Endothelial cell of umbilical vein (primary cell): ENCODE measurements around the gene TFF2. TPM values are rescaled to one million over a fixed set of nuclear protein-coding genes. Genes with fewer than 3 reads are reported as not detected.

Source experiments
- BruUV-seq: library from RNA; stranded (reverse); fragments of 400-500 nt; replicated peaks from 2 replicates; lab custom pipeline; 2021; lab: Mats Ljungman, UMichigan
- CTCF ChIA-PET: fragments of 300-600, 350-600 bp; sonication (Branson Sonifier 250); formaldehyde crosslinking; loops from one replicate; lab custom pipeline; 2021; ENCODE audit warnings: antibody characterized with exemption, inconsistent platforms; lab: Charles Lee
- POLR2A ChIA-PET: fragments of 300-600, 350-600 bp; sonication (Branson Sonifier 250); formaldehyde crosslinking; loops from one replicate; lab custom pipeline; 2021; ENCODE audit warnings: antibody characterized with exemption, inconsistent platforms; lab: Charles Lee
- DNase-seq: peaks from one replicate; pipeline ENCODE4 v3.0.0-alpha.2; 2011; ENCODE audit warnings: low read depth, low spot score
- FAIRE-seq: peaks from 2 replicates; lab custom pipeline; 2011; peaks lifted over from hg19 to GRCh38; lab: Jason Lieb, UNC
- H2AFZ ChIP-seq: 2 replicates; pipeline ENCODE4 v1.6.0; 2012; ENCODE audit warnings: low read depth, low read length, control low read depth, inconsistent platforms
- H3K27ac ChIP-seq: 2 replicates; pipeline ENCODE4 v1.5.1; 2011; ENCODE audit warnings: low read depth, mild to moderate bottlenecking, control low read depth, low read length, moderate library complexity; ENCODE audit not compliant: insufficient read depth
- H3K27me3 ChIP-seq, 2 experiments: 2 replicates each; pipeline versions ENCODE4 v1.6.0 to v1.6.1; 2011; ENCODE audit warnings: low read length in 2 of 2, mixed read lengths in 1 of 2; ENCODE audit not compliant: control insufficient read depth in 2 of 2, insufficient read depth in 2 of 2
- H3K36me3 ChIP-seq, 2 experiments: 2 replicates in 1 of 2; 3 replicates in 1 of 2; pipeline ENCODE4 v1.5.1; 2011; ENCODE audit warnings: low read length in 2 of 2, mild to moderate bottlenecking in 1 of 2, moderate library complexity in 1 of 2; ENCODE audit not compliant: control insufficient read depth in 2 of 2, insufficient read depth in 2 of 2; ENCODE audit errors: extremely low read depth in 1 of 2
- H3K4me1 ChIP-seq: 3 replicates; pipeline ENCODE4 v1.5.1; 2011; ENCODE audit warnings: mild to moderate bottlenecking, low read length; ENCODE audit not compliant: control insufficient read depth, insufficient read depth; ENCODE audit errors: extremely low read depth
- H3K4me2 ChIP-seq: 2 replicates; pipeline ENCODE4 v1.6.1; 2011; ENCODE audit warnings: low read length, control low read depth, mixed read lengths; ENCODE audit not compliant: insufficient read depth
- H3K4me3 ChIP-seq, 3 experiments: fragments of 200-600 bp in 1 of 3; sonication (generic), shearing (Covaris generic) in 1 of 3; replicated peaks in 1 of 3; 2 replicates each; pipeline ENCODE4 v1.5.1; 2011 to 2016; ENCODE audit warnings: control low read depth in 3 of 3, low read length in 3 of 3, mild to moderate bottlenecking in 2 of 3, inconsistent platforms in 1 of 3, low read depth in 1 of 3, moderate library complexity in 1 of 3; ENCODE audit not compliant: insufficient read depth in 1 of 3
- H3K79me2 ChIP-seq: 2 replicates; pipeline ENCODE4 v1.6.0; 2012; ENCODE audit warnings: low read length, inconsistent platforms; ENCODE audit not compliant: control insufficient read depth, insufficient read depth
- H3K9ac ChIP-seq: replicated peaks from 2 replicates; pipeline ENCODE3; 2011; ENCODE audit warnings: low read length, control low read depth; ENCODE audit not compliant: insufficient read depth; ENCODE audit errors: extremely low read depth
- H3K9me1 ChIP-seq: replicated peaks from 3 replicates; pipeline ENCODE4 v1.6.0; 2011; ENCODE audit warnings: mild to moderate bottlenecking, low read length; ENCODE audit not compliant: control insufficient read depth, insufficient read depth; ENCODE audit errors: extremely low read depth
- H3K9me3 ChIP-seq: replicated peaks from 2 replicates; pipeline ENCODE4 v1.5.1; 2012; ENCODE audit warnings: low read length, inconsistent platforms; ENCODE audit not compliant: control insufficient read depth, insufficient read depth
- H4K20me1 ChIP-seq: replicated peaks from 2 replicates; pipeline ENCODE3; 2011; ENCODE audit warnings: mild to moderate bottlenecking, low read length; ENCODE audit not compliant: control insufficient read depth, insufficient read depth; ENCODE audit errors: extremely low read depth
- EZH2 ChIP-seq: IDR thresholded peaks from 2 replicates; pipeline ENCODE4 v1.6.1; 2012; ENCODE audit warnings: borderline replicate concordance, low read depth, mild to moderate bottlenecking, moderate library complexity, low read length, inconsistent platforms; ENCODE audit not compliant: severe bottlenecking
- FOS ChIP-seq: IDR thresholded peaks from 2 replicates; pipeline ENCODE4 v1.6.1; 2011; ENCODE audit warnings: mild to moderate bottlenecking, low read length, moderate library complexity, borderline replicate concordance; ENCODE audit not compliant: insufficient read depth
- GATA2 ChIP-seq: IDR thresholded peaks from 2 replicates; pipeline ENCODE4 v1.7.0; 2011; ENCODE audit warnings: low read depth, mild to moderate bottlenecking, moderate library complexity, mixed read lengths, low read length; ENCODE audit not compliant: insufficient read length, insufficient read depth
- JUN ChIP-seq: IDR thresholded peaks from 2 replicates; pipeline ENCODE4 v1.6.1; 2011; ENCODE audit warnings: borderline replicate concordance, low read depth; ENCODE audit not compliant: insufficient read length, insufficient read depth
- MAX ChIP-seq: IDR thresholded peaks from 2 replicates; pipeline ENCODE4 v1.6.1; 2011; ENCODE audit not compliant: insufficient read depth, insufficient read length
- MYC ChIP-seq: IDR thresholded peaks from one replicate; pipeline ENCODE4 v1.6.1; 2011; ENCODE audit warnings: mild to moderate bottlenecking, low read depth, low read length
- POLR2A ChIP-seq: IDR thresholded peaks from 2 replicates; pipeline ENCODE4 v1.6.1; 2012; ENCODE audit warnings: low read depth, mild to moderate bottlenecking, control low read depth, low read length
- POLR2AphosphoS5 ChIP-seq: IDR thresholded peaks from 2 replicates; pipeline ENCODE4 v1.6.1; 2012; ENCODE audit warnings: low read depth, mild to moderate bottlenecking, control low read depth, low read length, moderate library complexity; ENCODE audit not compliant: insufficient read depth
- dilution Hi-C: fragments of 300-500 bp; cut with MboI; formaldehyde crosslinking; loops from one replicate; pipeline ENCODE4 v1.15.0; 2019; ENCODE audit warnings: low sequenced_read_pairs; ENCODE audit not compliant: extremely low pct_ligation_motif_present
- intact Hi-C: fragments of 100-400 bp; cut with micrococcal nuclease; formaldehyde crosslinking; loops from one replicate; pipeline ENCODE4 v1.10.0; 2022
- polyA plus RNA-seq, 4 experiments: library from polyadenylated mRNA; depleted of rRNA in 3 of 4; stranded (reverse) in 3 of 4; unstranded in 1 of 4; fragments of >200 nt; gene quantifications; 2 replicates each; pipeline versions ENCODE4 v1.2.1 to v1.2.3, GENCODE V29; 2011 to 2012; ENCODE audit warnings: missing spikeins in 1 of 4
- total RNA-seq: library from RNA; stranded (reverse); gene quantifications from 2 replicates; pipeline ENCODE4 v1.2.3, GENCODE V29; 2021
- TF ChIP-seq, protein P1 (sequence below), 2 donors: IDR thresholded peaks; 1 replicate in 1 of 2; 2 replicates in 1 of 2; pipeline ENCODE4 v1.5.1; 2011; ENCODE audit warnings: low read length in 2 of 2, mild to moderate bottlenecking in 2 of 2, moderate library complexity in 2 of 2, control low read depth in 1 of 2, inconsistent platforms in 1 of 2, low read depth in 1 of 2; ENCODE audit not compliant: insufficient read depth in 1 of 2; ENCODE audit errors: extremely low read depth in 1 of 2

TFF2 gene
- total and polyA plus RNA-seq, 2 donors (not counting 3 experiments of a cell fraction or from before 2014, with no cell fraction given), result not detected

GRCh38 chr21:42352441-42353095 lies 1.8 kb upstream of the TFF2 start:
- H3K9me3 ChIP-seq, result no peaks in the 10 kb centered on the region
- H3K4me1 ChIP-seq, result no peaks in the 10 kb centered on the region
- no peak overlapping the region for H3K4me2 ChIP-seq
- H3K36me3 ChIP-seq, result no peaks in the 10 kb centered on the region
- no TSS peak for BruUV-seq
- H3K9me1 ChIP-seq, result no peaks in the 10 kb centered on the region
- H3K9ac ChIP-seq, result no peak overlapping the region
- ChIA-PET POLR2A (no interaction called here), CTCF (no interaction called here)
- no peaks in the 10 kb centered on the region for H3K27me3 ChIP-seq
- no peaks in the 10 kb centered on the region for H4K20me1 ChIP-seq
- H2AFZ ChIP-seq, result no peak overlapping the region
- H3K27ac ChIP-seq, result no peak overlapping the region
- dilution Hi-C loops (no loop called here), intact Hi-C loops (no loop called here)
- DNase-seq (no peak), FAIRE-seq (no peak)
- H3K4me3 ChIP-seq, result no peak overlapping the region
- TF ChIP-seq EZH2 (no peak), FOS (no peak), JUN (no peak), POLR2AphosphoS5 (no peak), GATA2 (no peak), MYC (no peak), MAX (no peak), POLR2A (no peak)
- TF ChIP-seq, protein P1, sequence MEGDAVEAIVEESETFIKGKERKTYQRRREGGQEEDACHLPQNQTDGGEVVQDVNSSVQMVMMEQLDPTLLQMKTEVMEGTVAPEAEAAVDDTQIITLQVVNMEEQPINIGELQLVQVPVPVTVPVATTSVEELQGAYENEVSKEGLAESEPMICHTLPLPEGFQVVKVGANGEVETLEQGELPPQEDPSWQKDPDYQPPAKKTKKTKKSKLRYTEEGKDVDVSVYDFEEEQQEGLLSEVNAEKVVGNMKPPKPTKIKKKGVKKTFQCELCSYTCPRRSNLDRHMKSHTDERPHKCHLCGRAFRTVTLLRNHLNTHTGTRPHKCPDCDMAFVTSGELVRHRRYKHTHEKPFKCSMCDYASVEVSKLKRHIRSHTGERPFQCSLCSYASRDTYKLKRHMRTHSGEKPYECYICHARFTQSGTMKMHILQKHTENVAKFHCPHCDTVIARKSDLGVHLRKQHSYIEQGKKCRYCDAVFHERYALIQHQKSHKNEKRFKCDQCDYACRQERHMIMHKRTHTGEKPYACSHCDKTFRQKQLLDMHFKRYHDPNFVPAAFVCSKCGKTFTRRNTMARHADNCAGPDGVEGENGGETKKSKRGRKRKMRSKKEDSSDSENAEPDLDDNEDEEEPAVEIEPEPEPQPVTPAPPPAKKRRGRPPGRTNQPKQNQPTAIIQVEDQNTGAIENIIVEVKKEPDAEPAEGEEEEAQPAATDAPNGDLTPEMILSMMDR (IDR thresholded peaks at IDR 0.05; ENCODE audit: extremely low read depth in 1 of 2, insufficient read depth in 1 of 2, low read depth in 1 of 2, low read length in 2 of 2), result no peak
- no peaks in the 10 kb centered on the region for H3K79me2 ChIP-seq
